ENCODE measurements around the gene PIK3AP1.

PIK3AP1 gene

GRCh38 chr10:96646751-96647166 lies 73.6 kb downstream of the PIK3AP1 start:
- H3K4me3 ChIP-seq (ENCODE audit: low read depth, low read length): no peak overlapping the region
- TF ChIP-seq CTCF (IDR thresholded peaks at IDR 0.05; ENCODE audit: insufficient read depth, low read depth, low read length, missing control alignments): no peak
- peak; percentile 37 for DNase-seq (ENCODE audit: low read depth)

DNA sequence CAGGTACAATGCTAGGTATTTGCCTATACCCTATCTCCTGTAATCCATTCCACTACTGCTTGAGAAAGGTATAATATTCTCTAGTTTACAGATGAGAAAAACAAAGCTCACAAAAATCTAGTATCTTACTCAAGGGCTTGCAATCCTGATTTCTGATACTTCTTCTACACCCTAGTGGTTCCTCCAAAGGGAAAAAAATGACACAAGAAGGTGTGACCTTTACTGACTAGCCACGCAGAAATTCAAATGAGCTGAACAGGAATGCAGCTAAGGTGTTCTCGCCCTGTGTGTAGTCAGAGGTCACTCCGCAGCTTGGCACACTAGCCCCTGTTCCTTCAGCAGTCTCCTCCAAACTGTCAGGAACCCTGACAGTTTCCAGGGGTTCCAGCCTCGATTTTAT lies 74.0 kb downstream of the PIK3AP1 start:
- no peak overlapping the region for H3K4me3 ChIP-seq (ENCODE audit: low read depth, low read length)
- no peak for TF ChIP-seq CTCF (IDR thresholded peaks at IDR 0.05; ENCODE audit: insufficient read depth, low read depth, low read length, missing control alignments)
- no peak for DNase-seq (ENCODE audit: low read depth)

DNA sequence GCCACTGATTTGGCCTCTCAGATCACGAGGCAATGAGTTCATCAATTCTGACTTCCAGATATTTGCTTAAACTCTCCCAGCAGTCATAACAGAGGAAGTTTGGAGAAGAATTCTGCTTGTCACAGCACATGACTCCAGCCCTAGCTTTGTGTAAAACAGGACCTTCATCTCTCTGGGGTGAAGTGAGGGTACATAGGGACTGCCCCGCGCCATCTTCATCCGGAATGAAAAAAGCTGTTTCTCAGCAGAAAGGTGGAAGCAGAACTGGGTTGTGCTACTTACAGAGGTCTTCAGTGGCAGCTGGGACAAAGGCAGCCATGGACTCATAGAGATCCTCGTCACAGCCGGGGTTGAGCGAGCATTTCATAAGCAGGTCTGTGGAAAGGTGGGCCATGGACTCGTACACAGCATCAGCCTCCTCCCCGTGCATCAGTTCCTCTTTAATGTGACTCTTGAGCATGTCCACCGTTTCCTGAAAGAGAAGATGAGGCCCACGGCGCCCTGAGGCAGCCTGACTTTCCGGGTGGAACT lies 75.1 kb downstream of the PIK3AP1 start:
- no peak for TF ChIP-seq CTCF (IDR thresholded peaks at IDR 0.05; ENCODE audit: insufficient read depth, low read depth, low read length, missing control alignments)
- DNase-seq (ENCODE audit: low read depth): peak; percentile 64
- H3K4me3 ChIP-seq (ENCODE audit: low read depth, low read length): no peak overlapping the region

- H3K4me3 ChIP-seq (ENCODE audit: low read depth, low read length): no peak overlapping the region
- no peak for DNase-seq (ENCODE audit: low read depth)
- peak; percentile 10 for TF ChIP-seq CTCF (IDR thresholded peaks at IDR 0.05; ENCODE audit: insufficient read depth, low read depth, low read length, missing control alignments)
These were observed 76.4 kb downstream of the PIK3AP1 start for GRCh38 chr10:96643920-96644319.

GRCh38 chr10:96642973-96643372 lies 77.3 kb downstream of the PIK3AP1 start:
- TF ChIP-seq CTCF (IDR thresholded peaks at IDR 0.05; ENCODE audit: insufficient read depth, low read depth, low read length, missing control alignments): peak; percentile 78
- H3K4me3 ChIP-seq (ENCODE audit: low read depth, low read length): no peak overlapping the region
- DNase-seq (ENCODE audit: low read depth): peak; percentile 85

- H3K4me3 ChIP-seq (ENCODE audit: low read depth, low read length): no peak overlapping the region
- no peak for DNase-seq (ENCODE audit: low read depth)
- no peak for TF ChIP-seq CTCF (IDR thresholded peaks at IDR 0.05; ENCODE audit: insufficient read depth, low read depth, low read length, missing control alignments)
These were observed 77.8 kb downstream of the PIK3AP1 start for GRCh38 chr10:96642530-96642929.
